Brain microvascular endothelial cell (primary cell): Measurements from ENCODE around the gene MYBPC2.
A peak's percentile ranks its signal among the peaks of the same experiment; 100 is the strongest.

Experiments used
- DNase-seq: peaks from one replicate; pipeline ENCODE4 v3.0.0-alpha.2; 2020
- H3K27ac ChIP-seq: fragments of 250-450 bp; sonication (Bioruptor Pico); 2 replicates; pipeline ENCODE4 v1.5.1; 2020; ENCODE audit warnings: mild to moderate bottlenecking, moderate library complexity
- H3K27me3 ChIP-seq: fragments of 250-450 bp; sonication (Bioruptor Pico); replicated peaks from 2 replicates; pipeline ENCODE4 v1.5.1; 2020; ENCODE audit warnings: mild to moderate bottlenecking
- H3K36me3 ChIP-seq: fragments of 250-450 bp; sonication (Bioruptor Pico); replicated peaks from 2 replicates; pipeline ENCODE4 v1.5.1; 2020; ENCODE audit warnings: mild to moderate bottlenecking
- H3K4me3 ChIP-seq: 2 replicates; pipeline ENCODE4 v1.5.1; 2011; ENCODE audit warnings: low read depth, mild to moderate bottlenecking, control low read depth, low read length, moderate library complexity
- in situ Hi-C: cut with HindIII; loops from 2 replicates; pipeline ENCODE4 v1.10.0; 2017; ENCODE audit warnings: low sequenced_read_pairs, low pct_ligation_motif_present
- TF ChIP-seq, protein P1 (sequence below): IDR thresholded peaks from 2 replicates; pipeline ENCODE4 v1.5.1; 2011; ENCODE audit warnings: low read depth, mild to moderate bottlenecking, moderate library complexity, low read length, control low read depth, inconsistent platforms; ENCODE audit errors: missing control alignments

The MYBPC2 gene

DNA sequence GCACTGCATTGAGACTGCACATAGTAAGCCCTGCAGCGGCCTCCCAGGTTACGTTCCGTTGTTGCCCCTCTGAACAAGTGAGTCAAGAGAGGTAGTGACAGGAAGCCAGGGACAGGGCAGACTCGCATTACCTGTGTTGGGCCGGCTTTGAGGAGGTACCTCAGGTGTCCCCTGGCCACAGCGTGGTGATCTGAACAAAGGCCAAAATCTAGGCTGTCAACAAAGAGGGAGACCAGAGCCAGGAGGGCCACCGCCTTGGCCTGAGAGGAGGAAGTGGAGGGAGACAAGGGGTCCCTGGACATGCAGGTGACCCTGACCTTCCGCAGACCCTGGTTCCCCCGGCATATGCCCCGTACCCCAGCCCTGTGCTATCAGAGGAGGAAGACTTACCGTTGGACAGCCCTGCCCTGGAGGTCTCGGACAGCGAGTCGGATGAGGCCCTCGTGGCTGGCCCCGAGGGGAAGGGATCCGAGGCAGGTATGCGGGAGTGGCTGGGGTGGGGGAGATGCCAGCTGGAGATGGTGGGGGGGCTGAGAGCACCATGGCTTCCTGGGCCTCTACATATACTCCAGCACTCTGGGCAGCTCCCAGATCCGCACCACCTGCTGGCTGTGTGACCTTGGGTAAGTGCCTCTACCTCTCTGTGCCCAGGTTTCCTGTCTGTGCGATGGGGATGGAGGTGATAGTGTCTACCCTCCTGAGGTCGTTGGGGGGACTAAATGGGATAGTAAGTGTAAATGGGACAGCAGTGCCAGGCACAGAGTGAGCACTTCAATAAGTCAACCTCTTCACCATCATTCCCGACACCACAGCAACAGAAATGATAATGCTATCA is 9.2 kb upstream of the MYBPC2 start:
- H3K36me3 ChIP-seq: no peaks in the 10 kb centered on the region
- no peak overlapping the region for H3K4me3 ChIP-seq
- in situ Hi-C loops: no loop called here
- no peak for DNase-seq
- TF ChIP-seq, protein P1, sequence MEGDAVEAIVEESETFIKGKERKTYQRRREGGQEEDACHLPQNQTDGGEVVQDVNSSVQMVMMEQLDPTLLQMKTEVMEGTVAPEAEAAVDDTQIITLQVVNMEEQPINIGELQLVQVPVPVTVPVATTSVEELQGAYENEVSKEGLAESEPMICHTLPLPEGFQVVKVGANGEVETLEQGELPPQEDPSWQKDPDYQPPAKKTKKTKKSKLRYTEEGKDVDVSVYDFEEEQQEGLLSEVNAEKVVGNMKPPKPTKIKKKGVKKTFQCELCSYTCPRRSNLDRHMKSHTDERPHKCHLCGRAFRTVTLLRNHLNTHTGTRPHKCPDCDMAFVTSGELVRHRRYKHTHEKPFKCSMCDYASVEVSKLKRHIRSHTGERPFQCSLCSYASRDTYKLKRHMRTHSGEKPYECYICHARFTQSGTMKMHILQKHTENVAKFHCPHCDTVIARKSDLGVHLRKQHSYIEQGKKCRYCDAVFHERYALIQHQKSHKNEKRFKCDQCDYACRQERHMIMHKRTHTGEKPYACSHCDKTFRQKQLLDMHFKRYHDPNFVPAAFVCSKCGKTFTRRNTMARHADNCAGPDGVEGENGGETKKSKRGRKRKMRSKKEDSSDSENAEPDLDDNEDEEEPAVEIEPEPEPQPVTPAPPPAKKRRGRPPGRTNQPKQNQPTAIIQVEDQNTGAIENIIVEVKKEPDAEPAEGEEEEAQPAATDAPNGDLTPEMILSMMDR: no peak
- H3K27me3 ChIP-seq: peaks cover 10% of the 10 kb centered on the region
- no peak overlapping the region for H3K27ac ChIP-seq

DNA sequence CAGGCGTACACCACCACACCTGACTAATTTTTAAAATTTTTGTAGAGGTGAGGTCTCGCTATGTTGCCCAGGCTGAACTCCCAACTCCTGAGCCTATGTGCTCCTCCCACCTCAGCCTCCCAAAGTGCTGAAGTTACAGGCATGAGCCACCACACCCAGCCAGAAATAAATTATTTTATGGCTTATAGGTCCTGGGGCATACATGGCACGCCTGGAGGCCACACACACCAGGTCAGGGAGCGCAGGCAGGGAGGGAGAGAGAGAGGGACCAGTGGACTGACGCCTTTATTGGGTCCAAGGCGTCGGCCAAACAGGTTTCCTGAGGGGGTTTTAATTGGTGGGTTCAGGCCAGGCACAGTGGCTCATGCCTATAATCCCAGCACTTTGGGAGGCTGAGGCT is 7.1 kb upstream of the MYBPC2 start:
- TF ChIP-seq, protein P1: no peak
- in situ Hi-C loops: no loop called here
- no peaks in the 10 kb centered on the region for H3K36me3 ChIP-seq
- peaks cover 4% of the 10 kb centered on the region for H3K27me3 ChIP-seq
- H3K27ac ChIP-seq: no peak overlapping the region
- DNase-seq: no peak
- no peak overlapping the region for H3K4me3 ChIP-seq

GRCh38 chr19:50427318-50427925 is 5.3 kb upstream of the MYBPC2 start:
- TF ChIP-seq, protein P1: no peak
- H3K27ac ChIP-seq: no peak overlapping the region
- H3K27me3 ChIP-seq: peaks cover 8% of the 10 kb centered on the region
- no peak for DNase-seq
- no peaks in the 10 kb centered on the region for H3K36me3 ChIP-seq
- H3K4me3 ChIP-seq: peak overlapping the region; percentile 24
- in situ Hi-C loops: no loop called here

DNA sequence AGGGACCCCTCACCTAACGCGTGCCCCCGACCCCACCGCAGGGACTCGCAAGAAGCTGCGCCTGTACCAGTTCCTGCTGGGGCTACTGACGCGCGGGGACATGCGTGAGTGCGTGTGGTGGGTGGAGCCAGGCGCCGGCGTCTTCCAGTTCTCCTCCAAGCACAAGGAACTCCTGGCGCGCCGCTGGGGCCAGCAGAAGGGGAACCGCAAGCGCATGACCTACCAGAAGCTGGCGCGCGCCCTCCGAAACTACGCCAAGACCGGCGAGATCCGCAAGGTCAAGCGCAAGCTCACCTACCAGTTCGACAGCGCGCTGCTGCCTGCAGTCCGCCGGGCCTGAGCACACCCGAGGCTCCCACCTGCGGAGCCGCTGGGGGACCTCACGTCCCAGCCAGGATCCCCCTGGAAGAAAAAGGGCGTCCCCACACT is 4.7 kb upstream of the MYBPC2 start:
- in situ Hi-C loops: no loop called here
- no peaks in the 10 kb centered on the region for H3K36me3 ChIP-seq
- peak; percentile 73 for DNase-seq
- peak overlapping the region; percentile 24 for H3K4me3 ChIP-seq
- no peak overlapping the region for H3K27ac ChIP-seq
- TF ChIP-seq, protein P1: no peak
- peaks cover 14% of the 10 kb centered on the region for H3K27me3 ChIP-seq

DNA sequence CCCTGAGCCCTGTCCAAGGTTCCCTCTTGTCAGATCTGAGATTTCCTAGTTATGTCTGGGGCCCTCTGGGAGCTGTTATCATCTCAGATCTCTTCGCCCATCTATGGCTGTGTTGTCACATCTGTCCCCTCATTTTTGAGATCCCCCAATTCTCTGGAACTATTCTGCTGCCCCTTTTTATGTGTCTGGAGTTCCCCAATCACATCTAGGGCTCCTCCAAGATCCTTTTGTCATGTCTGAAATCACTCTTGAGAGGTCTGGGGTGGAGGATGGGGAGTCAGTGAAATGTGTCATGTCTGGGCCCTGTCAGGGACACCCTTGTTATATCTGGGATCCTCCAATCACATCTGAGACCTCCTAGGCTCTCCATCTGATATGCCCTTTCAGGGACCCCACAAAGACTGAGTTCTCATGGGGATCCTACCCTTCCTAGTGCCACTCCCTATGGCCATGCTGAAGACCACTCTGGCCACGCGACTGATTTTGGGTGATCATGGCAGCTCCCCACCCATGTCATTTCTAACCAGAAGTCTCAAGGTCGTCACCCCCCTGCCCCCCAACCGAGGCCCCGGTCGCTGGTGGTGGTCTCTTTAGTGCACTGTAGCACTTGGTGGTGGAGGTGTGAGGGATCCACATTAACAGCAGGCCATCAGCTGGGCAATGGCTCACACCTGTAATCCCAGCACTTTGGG is 3.8 kb upstream of the MYBPC2 start:
- in situ Hi-C loops: no loop called here
- Histone ChIP-seq H3K36me3 (no peaks in the 10 kb centered on the region), H3K4me3 (no peak overlapping the region), H3K27me3 (peaks cover 19% of the 10 kb centered on the region), H3K27ac (no peak overlapping the region)
- DNase-seq: no peak
- TF ChIP-seq, protein P1: no peak
